ENCODE measurements around the gene BRD4.

DNA sequence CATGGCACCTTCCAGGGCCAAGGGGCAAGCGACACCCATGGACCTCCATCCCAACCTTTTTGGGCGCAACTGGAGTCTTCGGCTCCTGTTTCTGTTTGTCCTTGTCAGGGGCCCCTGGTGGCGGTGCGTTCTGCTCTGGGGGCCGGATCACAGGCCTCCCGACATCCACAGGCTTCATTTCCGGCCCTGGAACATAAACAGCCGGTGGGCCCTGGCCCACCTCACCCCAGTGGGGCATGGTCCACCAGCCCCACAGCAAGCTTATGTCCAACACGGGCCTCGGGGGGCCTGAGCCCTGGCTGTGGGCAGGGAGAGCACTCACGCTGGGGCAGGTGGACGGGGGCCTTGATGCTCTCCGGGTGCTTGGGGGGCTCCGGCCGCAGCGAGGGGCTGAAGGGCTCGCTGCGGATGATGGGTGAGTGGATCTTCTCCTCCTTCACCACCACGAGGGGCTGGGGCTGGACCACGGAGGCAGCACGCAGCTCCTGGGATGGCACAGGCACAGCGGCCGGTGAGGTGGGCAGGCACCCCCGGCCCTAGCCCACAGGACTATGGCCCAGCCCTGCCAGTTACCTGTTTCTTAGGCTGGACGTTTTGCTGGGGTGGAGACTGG is 92.9 kb downstream of the BRD4 start:
- TF ChIP-seq CHD4 (IDR thresholded peaks at IDR 0.05; ENCODE audit: borderline replicate concordance), result no peak
- no peak for TF ChIP-seq POLR2A (IDR thresholded peaks at IDR 0.05; ENCODE audit: low read length)
- TF ChIP-seq, protein P1, sequence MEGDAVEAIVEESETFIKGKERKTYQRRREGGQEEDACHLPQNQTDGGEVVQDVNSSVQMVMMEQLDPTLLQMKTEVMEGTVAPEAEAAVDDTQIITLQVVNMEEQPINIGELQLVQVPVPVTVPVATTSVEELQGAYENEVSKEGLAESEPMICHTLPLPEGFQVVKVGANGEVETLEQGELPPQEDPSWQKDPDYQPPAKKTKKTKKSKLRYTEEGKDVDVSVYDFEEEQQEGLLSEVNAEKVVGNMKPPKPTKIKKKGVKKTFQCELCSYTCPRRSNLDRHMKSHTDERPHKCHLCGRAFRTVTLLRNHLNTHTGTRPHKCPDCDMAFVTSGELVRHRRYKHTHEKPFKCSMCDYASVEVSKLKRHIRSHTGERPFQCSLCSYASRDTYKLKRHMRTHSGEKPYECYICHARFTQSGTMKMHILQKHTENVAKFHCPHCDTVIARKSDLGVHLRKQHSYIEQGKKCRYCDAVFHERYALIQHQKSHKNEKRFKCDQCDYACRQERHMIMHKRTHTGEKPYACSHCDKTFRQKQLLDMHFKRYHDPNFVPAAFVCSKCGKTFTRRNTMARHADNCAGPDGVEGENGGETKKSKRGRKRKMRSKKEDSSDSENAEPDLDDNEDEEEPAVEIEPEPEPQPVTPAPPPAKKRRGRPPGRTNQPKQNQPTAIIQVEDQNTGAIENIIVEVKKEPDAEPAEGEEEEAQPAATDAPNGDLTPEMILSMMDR (IDR thresholded peaks at IDR 0.05), result no peak
- TF ChIP-seq POLR2AphosphoS2 (conservative IDR thresholded peaks at IDR 0.05; ENCODE audit: low read length), result no peak
- TF ChIP-seq HDAC2 (IDR thresholded peaks at IDR 0.05), result no peak
- TF ChIP-seq CHD2 (IDR thresholded peaks at IDR 0.05; ENCODE audit: low read length, partially characterized antibody), result no peak
- TF ChIP-seq, protein P2, sequence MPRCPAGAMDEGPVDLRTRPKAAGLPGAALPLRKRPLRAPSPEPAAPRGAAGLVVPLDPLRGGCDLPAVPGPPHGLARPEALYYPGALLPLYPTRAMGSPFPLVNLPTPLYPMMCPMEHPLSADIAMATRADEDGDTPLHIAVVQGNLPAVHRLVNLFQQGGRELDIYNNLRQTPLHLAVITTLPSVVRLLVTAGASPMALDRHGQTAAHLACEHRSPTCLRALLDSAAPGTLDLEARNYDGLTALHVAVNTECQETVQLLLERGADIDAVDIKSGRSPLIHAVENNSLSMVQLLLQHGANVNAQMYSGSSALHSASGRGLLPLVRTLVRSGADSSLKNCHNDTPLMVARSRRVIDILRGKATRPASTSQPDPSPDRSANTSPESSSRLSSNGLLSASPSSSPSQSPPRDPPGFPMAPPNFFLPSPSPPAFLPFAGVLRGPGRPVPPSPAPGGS (IDR thresholded peaks at IDR 0.05), result no peak
- no peak for TF ChIP-seq KDM1A (IDR thresholded peaks at IDR 0.05; ENCODE audit: low read depth)
- TF ChIP-seq EP300 (IDR thresholded peaks at IDR 0.05), result no peak
- no peak for TF ChIP-seq MYC (IDR thresholded peaks at IDR 0.05; ENCODE audit: borderline replicate concordance, low read length)
- TF ChIP-seq CEBPB (IDR thresholded peaks at IDR 0.05), result no peak

All from A549 (cell line).